ENCODE data around the gene CFAP251. TPM values are rescaled to one million over a fixed set of nuclear protein-coding genes. Genes with fewer than 3 reads are reported as not detected.
A peak's percentile ranks its signal among the peaks of the same experiment; 100 is the strongest.

Gene CFAP251
- total and polyA plus RNA-seq, 2 of the 13 experiments (the other 11 are each of a cell fraction or from before 2014, with no cell fraction given) = 0.30 to 0.42 TPM

GRCh38 chr12:122051231-122051876 lies 133.0 kb downstream of the CFAP251 start (continued):
- TF ChIP-seq ZNF572 (CRISPR knock-in tag; IDR thresholded peaks at IDR 0.05) (no peak), HIC2 (CRISPR knock-in tag; IDR thresholded peaks at IDR 0.05; ENCODE audit: low read depth) (peak; percentile 71), PLSCR1 (CRISPR knock-in tag; IDR thresholded peaks at IDR 0.05; ENCODE audit: borderline replicate concordance) (no peak), BRCA1 (CRISPR knock-in tag; IDR thresholded peaks at IDR 0.05) (no peak), KDM3A (CRISPR knock-in tag; IDR thresholded peaks at IDR 0.05; ENCODE audit: low read depth) (0 out of 2 replicates have a peak, but pooled peaks have one; percentile 22), FOXA1 (IDR thresholded peaks at IDR 0.05) (no peak), FOXA1 (CRISPR knock-in tag; IDR thresholded peaks at IDR 0.05) (peak; percentile 35; the same call in 1 of the 2 replicates), TAF15 (IDR thresholded peaks at IDR 0.05; ENCODE audit: low read depth, low read length, poor library complexity, severe bottlenecking) (no peak), ZNF567 (CRISPR knock-in tag; IDR thresholded peaks at IDR 0.05; ENCODE audit: borderline replicate concordance) (no peak), SMARCC2 (IDR thresholded peaks at IDR 0.05) (no peak), AKAP8 (CRISPR knock-in tag; IDR thresholded peaks at IDR 0.05) (no peak), HMGXB3 (CRISPR knock-in tag; IDR thresholded peaks at IDR 0.05; ENCODE audit: borderline replicate concordance) (no peak), ZNF614 (CRISPR knock-in tag; IDR thresholded peaks at IDR 0.05; ENCODE audit: borderline replicate concordance) (no peak), SNAI1 (CRISPR knock-in tag; IDR thresholded peaks at IDR 0.05; ENCODE audit: borderline replicate concordance) (no peak), HOXA3 (CRISPR knock-in tag; IDR thresholded peaks at IDR 0.05) (no peak), MAF1 (CRISPR knock-in tag; IDR thresholded peaks at IDR 0.05; ENCODE audit: borderline replicate concordance) (no peak), ZNF883 (CRISPR knock-in tag; IDR thresholded peaks at IDR 0.05; ENCODE audit: not compliant biosample characterization) (no peak), RORA (CRISPR knock-in tag; IDR thresholded peaks at IDR 0.05) (no peak), SP5 (CRISPR knock-in tag; IDR thresholded peaks at IDR 0.05; ENCODE audit: borderline replicate concordance, low read depth) (no peak), SALL1 (CRISPR knock-in tag; IDR thresholded peaks at IDR 0.05) (peak; percentile 26; the same call in 1 of the 2 replicates), RBFOX2 (IDR thresholded peaks at IDR 0.05; ENCODE audit: low read depth, low read length) (no peak)
